Femur (tissue), 1 donor: Measurements from ENCODE around the gene ZNF732.
A peak's percentile ranks its signal among the peaks of the same experiment; 100 is the strongest.
"Not testable (repeated sequence)": the region's sequence is repeated elsewhere in the genome, so short reads cannot be mapped to it uniquely, and the experiment has no call there.

Source experiments
- DNase-seq: peaks from one replicate; pipeline ENCODE4 v3.0.0-alpha.2; 2017

The ZNF732 gene

GRCh38 chr4:253936-254756 lies 51.1 kb downstream of the ZNF732 start:
- no peak for DNase-seq

GRCh38 chr4:252065-252601 lies 53.1 kb downstream of the ZNF732 start:
- DNase-seq = no peak

- DNase-seq = no peak
Measured at GRCh38 chr4:244471-244870, 60.8 kb downstream of the ZNF732 start.

GRCh38 chr4:243426-243825 lies 61.8 kb downstream of the ZNF732 start:
- DNase-seq = no peak

GRCh38 chr4:242121-242848 lies 63.0 kb downstream of the ZNF732 start:
- DNase-seq = peak; percentile 26

GRCh38 chr4:241411-241810 lies 63.9 kb downstream of the ZNF732 start:
- not testable (repeated sequence) for DNase-seq

- no peak for DNase-seq
Measured at GRCh38 chr4:236028-236427, 69.2 kb downstream of the ZNF732 start.

GRCh38 chr4:234178-234577 lies 71.1 kb downstream of the ZNF732 start:
- no peak for DNase-seq

GRCh38 chr4:223913-224497 lies 81.3 kb downstream of the ZNF732 start:
- DNase-seq = no peak
